NB4 (cell line): ENCODE data around the gene BCAS3.

Experiments used
- DNase-seq: peaks from one replicate; pipeline ENCODE4 v3.0.0; 2010; ENCODE audit warnings: low read depth
- H3K4me3 ChIP-seq: one replicate; pipeline ENCODE4 v1.5.1; 2011; ENCODE audit warnings: mild to moderate bottlenecking, low read depth, low read length, moderate library complexity
- MYC ChIP-seq: IDR thresholded peaks from 2 replicates; pipeline ENCODE4 v1.6.1; 2011; ENCODE audit warnings: low read depth, low read length
- POLR2A ChIP-seq: IDR thresholded peaks from 2 replicates; pipeline ENCODE4 v1.6.1; 2011; ENCODE audit warnings: mild to moderate bottlenecking; ENCODE audit not compliant: insufficient read length; ENCODE audit errors: extremely low read depth
- TF ChIP-seq, protein P1 (sequence below): IDR thresholded peaks from 2 replicates; pipeline ENCODE4 v1.6.1; 2011; ENCODE audit warnings: low read depth, low read length
- TF ChIP-seq, protein P2 (sequence below): IDR thresholded peaks from one replicate; pipeline ENCODE4 v1.5.1; 2012; ENCODE audit warnings: low read depth, low read length

BCAS3 gene

DNA sequence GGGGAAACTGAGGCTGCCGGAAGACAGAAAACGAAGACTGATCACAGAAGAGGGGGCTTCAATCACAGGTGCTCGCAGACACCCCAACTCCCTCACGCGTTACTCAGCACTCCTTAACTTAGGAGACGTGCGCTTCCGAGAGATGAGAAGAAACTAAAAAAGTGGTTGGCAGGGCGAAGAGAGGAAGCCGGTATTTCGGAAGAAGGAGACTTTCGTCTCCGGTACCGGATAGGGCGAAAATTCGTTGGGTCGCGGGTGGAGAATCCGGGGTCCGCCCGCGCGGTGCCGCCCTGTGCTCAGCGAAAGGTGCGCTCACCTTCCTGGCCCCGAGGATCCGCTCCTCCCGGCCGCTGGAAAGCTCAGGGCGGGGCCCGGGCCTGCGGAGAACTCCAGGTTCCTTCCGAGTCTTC, 721.1 kb downstream of the BCAS3 start:
- DNase-seq = no peak
- no peak overlapping the region for H3K4me3 ChIP-seq
- TF ChIP-seq MYC (no peak), POLR2A (no peak)
- TF ChIP-seq, protein P1, sequence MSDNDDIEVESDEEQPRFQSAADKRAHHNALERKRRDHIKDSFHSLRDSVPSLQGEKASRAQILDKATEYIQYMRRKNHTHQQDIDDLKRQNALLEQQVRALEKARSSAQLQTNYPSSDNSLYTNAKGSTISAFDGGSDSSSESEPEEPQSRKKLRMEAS = no peak
- TF ChIP-seq, protein P2, sequence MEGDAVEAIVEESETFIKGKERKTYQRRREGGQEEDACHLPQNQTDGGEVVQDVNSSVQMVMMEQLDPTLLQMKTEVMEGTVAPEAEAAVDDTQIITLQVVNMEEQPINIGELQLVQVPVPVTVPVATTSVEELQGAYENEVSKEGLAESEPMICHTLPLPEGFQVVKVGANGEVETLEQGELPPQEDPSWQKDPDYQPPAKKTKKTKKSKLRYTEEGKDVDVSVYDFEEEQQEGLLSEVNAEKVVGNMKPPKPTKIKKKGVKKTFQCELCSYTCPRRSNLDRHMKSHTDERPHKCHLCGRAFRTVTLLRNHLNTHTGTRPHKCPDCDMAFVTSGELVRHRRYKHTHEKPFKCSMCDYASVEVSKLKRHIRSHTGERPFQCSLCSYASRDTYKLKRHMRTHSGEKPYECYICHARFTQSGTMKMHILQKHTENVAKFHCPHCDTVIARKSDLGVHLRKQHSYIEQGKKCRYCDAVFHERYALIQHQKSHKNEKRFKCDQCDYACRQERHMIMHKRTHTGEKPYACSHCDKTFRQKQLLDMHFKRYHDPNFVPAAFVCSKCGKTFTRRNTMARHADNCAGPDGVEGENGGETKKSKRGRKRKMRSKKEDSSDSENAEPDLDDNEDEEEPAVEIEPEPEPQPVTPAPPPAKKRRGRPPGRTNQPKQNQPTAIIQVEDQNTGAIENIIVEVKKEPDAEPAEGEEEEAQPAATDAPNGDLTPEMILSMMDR = no peak

DNA sequence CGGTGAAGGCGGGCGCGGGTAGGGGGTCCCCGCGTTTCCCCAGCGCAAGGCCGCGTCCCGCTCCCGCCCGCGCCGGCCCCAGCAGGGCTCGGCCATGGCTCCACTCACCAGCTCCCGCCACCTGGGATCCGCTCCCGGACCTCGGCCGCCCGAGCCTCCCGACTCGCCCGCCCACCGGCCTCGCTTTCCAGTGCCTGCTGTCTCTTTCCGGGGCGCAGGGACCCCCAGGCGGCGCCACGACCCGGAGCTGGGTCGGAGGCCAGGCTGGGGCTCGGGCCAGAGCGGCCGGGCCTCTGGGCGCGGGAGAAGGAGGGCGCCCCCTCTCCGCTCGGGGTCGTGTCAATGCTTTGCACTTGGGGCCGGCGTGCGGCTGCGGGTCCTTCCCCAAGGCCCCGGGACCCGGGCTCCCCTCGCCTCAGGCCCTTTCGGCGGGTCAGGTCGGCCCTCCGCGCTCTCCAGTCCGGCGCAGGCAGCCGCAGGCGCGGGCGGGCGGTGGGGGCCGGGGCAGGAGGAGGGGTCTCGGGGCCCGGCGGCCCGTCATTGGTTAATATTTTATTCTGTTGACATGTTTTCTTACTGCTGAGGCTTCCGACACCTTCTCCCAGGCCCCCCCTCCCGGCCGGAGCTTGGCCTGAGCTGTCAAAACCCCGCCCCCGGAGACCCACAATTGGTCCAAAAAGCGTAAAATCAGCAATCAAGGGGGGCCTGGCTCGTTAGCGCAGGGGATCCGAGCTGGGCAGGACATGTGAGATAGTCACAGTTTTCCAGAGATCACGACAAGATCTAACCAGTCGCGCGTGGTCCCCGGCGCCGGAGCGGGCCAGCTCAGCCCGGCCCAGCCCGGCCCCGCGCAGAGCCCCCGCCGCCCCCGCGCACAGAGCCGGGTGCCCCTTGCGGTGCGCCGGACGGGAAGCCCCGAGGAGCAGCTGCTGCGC, 721.7 kb downstream of the BCAS3 start, which contains the start of gene TBX2:
TBX2 (plus strand) TSS at position 713 of the 935 bp plus-strand sequence. CDS start 334 bp downstream, outside the sequence.
- no peak within 1 kb of the TSS for H3K4me3 ChIP-seq
- no peak for DNase-seq
- TF ChIP-seq, protein P2 = no peak
- TF ChIP-seq MYC = no peak
- no peak for TF ChIP-seq POLR2A
- TF ChIP-seq, protein P1 = no peak

DNA sequence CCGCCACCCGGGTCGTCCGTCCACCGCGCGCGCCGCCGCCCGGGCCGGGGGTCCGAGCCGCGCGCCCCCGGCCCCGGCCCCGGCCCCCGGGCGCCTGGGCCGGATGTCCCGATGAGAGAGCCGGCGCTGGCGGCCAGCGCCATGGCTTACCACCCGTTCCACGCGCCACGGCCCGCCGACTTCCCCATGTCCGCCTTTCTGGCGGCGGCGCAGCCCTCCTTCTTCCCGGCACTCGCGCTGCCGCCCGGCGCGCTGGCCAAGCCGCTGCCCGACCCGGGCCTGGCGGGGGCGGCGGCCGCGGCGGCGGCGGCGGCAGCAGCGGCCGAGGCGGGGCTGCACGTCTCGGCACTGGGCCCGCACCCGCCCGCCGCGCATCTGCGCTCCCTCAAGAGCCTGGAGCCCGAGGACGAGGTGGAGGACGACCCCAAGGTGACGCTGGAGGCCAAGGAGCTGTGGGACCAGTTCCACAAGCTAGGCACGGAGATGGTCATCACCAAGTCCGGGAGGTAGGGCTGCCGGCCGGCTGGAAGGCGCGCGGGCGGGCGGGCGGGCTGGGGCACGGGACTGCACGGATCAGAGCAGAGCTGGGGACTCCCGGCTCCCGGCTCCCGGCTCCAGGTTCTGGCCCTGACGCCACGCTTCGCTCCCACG, 722.5 kb downstream of the BCAS3 start:
- TF ChIP-seq, protein P1 = no peak
- TF ChIP-seq, protein P2 = no peak
- no peak for TF ChIP-seq POLR2A
- TF ChIP-seq MYC = no peak
- no peak for DNase-seq
- no peak overlapping the region for H3K4me3 ChIP-seq

DNA sequence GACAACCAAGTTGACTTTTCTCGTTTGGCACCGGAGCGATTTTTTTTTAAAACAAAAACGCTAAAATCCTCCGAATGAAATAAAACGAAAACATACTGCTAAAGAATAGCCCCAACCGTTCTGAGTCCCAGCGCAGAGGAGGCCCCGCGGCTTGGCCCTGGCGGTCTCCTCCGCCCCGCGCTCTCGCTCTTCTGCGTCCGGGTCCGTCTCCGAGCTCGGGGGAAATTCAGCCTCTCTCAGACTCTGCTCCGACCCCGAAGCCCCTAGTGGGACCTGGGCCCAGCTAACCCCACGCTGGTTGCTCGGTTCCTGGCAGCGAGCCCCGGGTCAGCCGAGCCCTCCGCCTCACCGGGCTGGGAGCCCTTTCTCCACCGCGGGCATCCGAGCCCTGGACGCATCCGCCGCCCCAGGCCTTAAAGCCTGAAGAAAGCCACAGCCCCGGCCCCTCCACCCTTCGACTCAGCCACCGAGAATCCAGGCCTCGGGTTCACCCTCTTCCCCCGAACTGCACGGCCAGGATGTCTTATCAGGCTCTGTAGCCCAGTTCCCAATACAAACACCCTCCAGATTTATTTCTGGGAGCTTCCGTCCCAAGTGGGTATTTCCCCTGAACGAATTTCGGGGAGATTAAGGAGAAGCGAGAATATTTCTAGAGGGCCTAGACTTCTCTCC, 723.2 kb downstream of the BCAS3 start:
- no peak overlapping the region for H3K4me3 ChIP-seq

More for the DNA sequence above, 723.2 kb downstream of the BCAS3 start:
- no peak for DNase-seq
- TF ChIP-seq, protein P2 = no peak
- TF ChIP-seq, protein P1 = no peak
- no peak for TF ChIP-seq MYC
- no peak for TF ChIP-seq POLR2A
